Esophagus muscularis mucosa (tissue), 4 donors: ENCODE data around the gene MDK.

Experiments used
- EP300 ChIP-seq: sonication (generic); formaldehyde crosslinking; IDR thresholded peaks from one replicate; pipeline ENCODE4 v1.6.1; 2017; ENCODE audit warnings: antibody characterized with exemption
- POLR2A ChIP-seq: fragments of 450-650 bp; IDR thresholded peaks from one replicate; pipeline ENCODE4 v1.6.1; 2017; ENCODE audit warnings: antibody characterized with exemption, moderate library complexity, mild to moderate bottlenecking, low read depth
- POLR2AphosphoS5 ChIP-seq, 2 donors: sonication (generic); formaldehyde crosslinking; IDR thresholded peaks; one replicate each; pipeline ENCODE4 v1.6.1; 2017; ENCODE audit warnings: antibody characterized with exemption in 2 of 2
- TF ChIP-seq, protein P1 (sequence below), 3 experiments: fragments of 200-600 bp in 2 of 3; fragments of 450-650 bp in 1 of 3; sonication (generic) in 2 of 3; IDR thresholded peaks; one replicate each; pipeline ENCODE4 v1.5.1; 2017 to 2019; ENCODE audit warnings: antibody characterized with exemption in 3 of 3, mild to moderate bottlenecking in 2 of 3, moderate library complexity in 1 of 3

DNA sequence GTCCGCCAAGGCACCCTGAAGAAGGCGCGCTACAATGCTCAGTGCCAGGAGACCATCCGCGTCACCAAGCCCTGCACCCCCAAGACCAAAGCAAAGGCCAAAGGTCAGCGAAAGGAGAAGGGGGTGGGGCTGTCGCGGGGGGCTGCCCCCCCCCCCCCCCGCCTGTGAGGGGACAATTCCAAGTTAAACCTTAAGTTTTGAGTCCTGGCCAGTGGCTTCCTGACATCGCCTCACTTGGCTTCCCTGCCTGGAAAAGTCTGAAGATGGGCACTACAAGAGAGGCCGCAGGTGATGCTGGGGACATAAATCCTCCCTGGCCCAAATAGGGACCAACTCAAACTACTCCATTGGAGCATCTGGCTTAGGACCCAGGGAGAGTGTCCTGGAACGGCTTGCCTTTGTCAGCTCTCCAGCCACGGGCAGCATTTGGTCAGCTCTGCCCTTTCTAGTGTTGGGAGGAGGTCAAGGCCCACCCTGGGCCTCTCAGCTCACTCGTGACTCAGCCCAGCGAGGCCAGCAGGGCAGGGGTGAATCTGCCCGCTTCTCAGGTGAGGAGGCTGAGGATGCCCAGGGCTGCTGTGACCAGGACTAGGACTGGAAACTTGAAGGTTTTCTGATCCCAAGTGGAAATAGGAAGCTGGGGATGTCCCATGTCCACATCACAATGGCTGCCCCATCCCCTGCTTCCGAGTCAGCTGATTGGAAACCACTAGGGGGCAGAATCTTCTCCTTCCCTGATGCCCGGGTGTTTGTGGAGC, 1.4 kb downstream of the MDK start:
- TF ChIP-seq, protein P1, sequence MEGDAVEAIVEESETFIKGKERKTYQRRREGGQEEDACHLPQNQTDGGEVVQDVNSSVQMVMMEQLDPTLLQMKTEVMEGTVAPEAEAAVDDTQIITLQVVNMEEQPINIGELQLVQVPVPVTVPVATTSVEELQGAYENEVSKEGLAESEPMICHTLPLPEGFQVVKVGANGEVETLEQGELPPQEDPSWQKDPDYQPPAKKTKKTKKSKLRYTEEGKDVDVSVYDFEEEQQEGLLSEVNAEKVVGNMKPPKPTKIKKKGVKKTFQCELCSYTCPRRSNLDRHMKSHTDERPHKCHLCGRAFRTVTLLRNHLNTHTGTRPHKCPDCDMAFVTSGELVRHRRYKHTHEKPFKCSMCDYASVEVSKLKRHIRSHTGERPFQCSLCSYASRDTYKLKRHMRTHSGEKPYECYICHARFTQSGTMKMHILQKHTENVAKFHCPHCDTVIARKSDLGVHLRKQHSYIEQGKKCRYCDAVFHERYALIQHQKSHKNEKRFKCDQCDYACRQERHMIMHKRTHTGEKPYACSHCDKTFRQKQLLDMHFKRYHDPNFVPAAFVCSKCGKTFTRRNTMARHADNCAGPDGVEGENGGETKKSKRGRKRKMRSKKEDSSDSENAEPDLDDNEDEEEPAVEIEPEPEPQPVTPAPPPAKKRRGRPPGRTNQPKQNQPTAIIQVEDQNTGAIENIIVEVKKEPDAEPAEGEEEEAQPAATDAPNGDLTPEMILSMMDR (IDR thresholded peaks at IDR 0.05) = peak in 1 of 3 experiments; percentile 44
- TF ChIP-seq POLR2AphosphoS5 (IDR thresholded peaks at IDR 0.05) (no peak), POLR2A (no peak), EP300 (no peak)
